Natural killer cell (primary cell): ENCODE results near the gene MPRIP. TPM values are rescaled to one million over a fixed set of nuclear protein-coding genes. Genes with fewer than 3 reads are reported as not detected.

Experiments
- ATAC-seq, 3 donors: fragments of 150-1000 bp in 2 of 3; fragments of 200-7000 bp in 1 of 3; cut with Tn5 transposase; 1 replicate in 1 of 3; 2 replicates in 2 of 3; pipeline ENCODE4 v1.10.0; 2021; ENCODE audit warnings: mild to moderate bottlenecking in 2 of 3, moderate library complexity in 2 of 3
- DNase-seq, 2 donors: peaks; one replicate each; pipeline versions ENCODE4 v3.0.0 to v3.0.0-alpha.2; 2013 to 2021; ENCODE audit warnings: mixed read lengths in 1 of 2
- H3K27ac ChIP-seq: one replicate; pipeline ENCODE4 v1.5.1; 2013; ENCODE audit warnings: mild to moderate bottlenecking, low read length
- H3K27me3 ChIP-seq: one replicate; pipeline ENCODE4 v1.6.1; 2013; ENCODE audit warnings: low read length; ENCODE audit not compliant: control insufficient read depth, insufficient read depth
- H3K36me3 ChIP-seq: one replicate; pipeline ENCODE4 v1.6.1; 2013; ENCODE audit warnings: low read length; ENCODE audit not compliant: control insufficient read depth, insufficient read depth
- H3K4me1 ChIP-seq: one replicate; pipeline ENCODE4 v1.6.1; 2013; ENCODE audit warnings: low read length; ENCODE audit not compliant: control insufficient read depth, insufficient read depth
- H3K4me3 ChIP-seq: one replicate; pipeline ENCODE4 v1.5.1; 2013; ENCODE audit warnings: low read length
- H3K9me3 ChIP-seq: one replicate; pipeline ENCODE4 v1.6.1; 2013; ENCODE audit warnings: low read length; ENCODE audit not compliant: control insufficient read depth, insufficient read depth
- H3K27ac Mint-ChIP-seq, 2 donors: one replicate each; pipeline ENCODE4 v1.8.0; 2022; ENCODE audit warnings: mild to moderate bottlenecking in 2 of 2, mixed read lengths in 2 of 2, moderate library complexity in 1 of 2
- H3K27me3 Mint-ChIP-seq, 2 donors: one replicate each; pipeline ENCODE4 v1.8.0; 2022; ENCODE audit warnings: low read depth in 2 of 2, mixed read lengths in 2 of 2
- H3K36me3 Mint-ChIP-seq: one replicate; pipeline ENCODE4 v1.8.0; 2022; ENCODE audit warnings: mixed read lengths
- H3K4me1 Mint-ChIP-seq, 2 donors: one replicate each; pipeline ENCODE4 v1.8.0; 2022; ENCODE audit warnings: mixed read lengths in 2 of 2
- H3K4me3 Mint-ChIP-seq: one replicate; pipeline ENCODE4 v1.8.0; 2022; ENCODE audit warnings: mild to moderate bottlenecking, moderate library complexity, mixed read lengths
- H3K9me3 Mint-ChIP-seq, 2 donors: one replicate each; pipeline ENCODE4 v1.8.0; 2022; ENCODE audit warnings: mixed read lengths in 2 of 2
- WGBS: methylation state at CpG from one replicate; pipeline ENCODE4 v1.1.7; 2013; ENCODE audit warnings: missing lambda C conversion rate; ENCODE audit not compliant: insufficient coverage; 5-methylcytosine and 5-hydroxymethylcytosine counted together
- intact Hi-C: fragments of 100-400 bp; cut with micrococcal nuclease; formaldehyde crosslinking; loops from one replicate; pipeline ENCODE4 v1.14.2; 2022
- total RNA-seq, 4 donors: library from RNA; stranded (reverse); fragments of 120-200 nt in 1 of 4; gene quantifications; one replicate each; pipeline versions ENCODE4 v1.2.3 to v1.2.4, GENCODE V29; 2013 to 2022
- TF ChIP-seq, protein P1 (sequence below): fragments of 200-600 bp; IDR thresholded peaks from one replicate; pipeline ENCODE4 v1.8.0; 2022; ENCODE audit warnings: antibody characterized with exemption

MPRIP gene
- total RNA-seq, 3 donors from 2014 or later (not counting 1 experiment from before 2014, with no cell fraction given), result 225 to 272 (median 229) TPM

DNA sequence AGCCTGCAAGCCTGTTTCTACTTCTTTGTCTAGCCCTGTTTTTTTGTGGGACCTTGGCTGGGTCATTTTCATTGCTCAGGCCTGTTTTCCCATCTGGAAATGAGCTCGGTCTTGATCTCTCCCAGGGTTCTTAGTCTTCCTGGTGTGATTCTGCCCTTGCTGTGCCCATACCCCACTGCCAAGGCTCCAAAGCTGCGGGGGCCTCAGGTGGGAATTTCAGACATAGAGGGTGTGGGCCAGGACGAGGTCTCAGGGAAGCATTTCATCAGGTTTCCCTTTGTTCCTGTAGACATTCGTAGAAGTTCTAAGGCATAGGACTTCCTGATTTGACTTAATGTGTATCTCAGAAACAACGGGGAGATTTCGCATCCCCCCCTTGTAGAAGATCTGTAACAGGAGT lies 5.8 kb downstream of the MPRIP start:
- DNase-seq (no peak), ATAC-seq (no peak)
- Histone ChIP-seq H3K9me3 (no peaks in the 10 kb centered on the region), H3K27me3 (no peaks in the 10 kb centered on the region), H3K27ac (no peak overlapping the region), H3K4me3 (no peak overlapping the region), H3K4me1 (peaks cover 67% of the 10 kb centered on the region), H3K36me3 (no peaks in the 10 kb centered on the region)
- no peaks in the 10 kb centered on the region for H3K36me3 Mint-ChIP-seq
- intact Hi-C loops, result no loop called here
- 76% methylated on average over 6 of the region's 6 CpGs for WGBS
- H3K27ac Mint-ChIP-seq, result peak overlapping the region; percentile 1 to 74
- no peaks in the 10 kb centered on the region for H3K9me3 Mint-ChIP-seq
- peaks cover 80 to 83% of the 10 kb centered on the region in 2 donors for H3K4me1 Mint-ChIP-seq
- TF ChIP-seq, protein P1, sequence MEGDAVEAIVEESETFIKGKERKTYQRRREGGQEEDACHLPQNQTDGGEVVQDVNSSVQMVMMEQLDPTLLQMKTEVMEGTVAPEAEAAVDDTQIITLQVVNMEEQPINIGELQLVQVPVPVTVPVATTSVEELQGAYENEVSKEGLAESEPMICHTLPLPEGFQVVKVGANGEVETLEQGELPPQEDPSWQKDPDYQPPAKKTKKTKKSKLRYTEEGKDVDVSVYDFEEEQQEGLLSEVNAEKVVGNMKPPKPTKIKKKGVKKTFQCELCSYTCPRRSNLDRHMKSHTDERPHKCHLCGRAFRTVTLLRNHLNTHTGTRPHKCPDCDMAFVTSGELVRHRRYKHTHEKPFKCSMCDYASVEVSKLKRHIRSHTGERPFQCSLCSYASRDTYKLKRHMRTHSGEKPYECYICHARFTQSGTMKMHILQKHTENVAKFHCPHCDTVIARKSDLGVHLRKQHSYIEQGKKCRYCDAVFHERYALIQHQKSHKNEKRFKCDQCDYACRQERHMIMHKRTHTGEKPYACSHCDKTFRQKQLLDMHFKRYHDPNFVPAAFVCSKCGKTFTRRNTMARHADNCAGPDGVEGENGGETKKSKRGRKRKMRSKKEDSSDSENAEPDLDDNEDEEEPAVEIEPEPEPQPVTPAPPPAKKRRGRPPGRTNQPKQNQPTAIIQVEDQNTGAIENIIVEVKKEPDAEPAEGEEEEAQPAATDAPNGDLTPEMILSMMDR, result no peak
- no peaks in the 10 kb centered on the region for H3K27me3 Mint-ChIP-seq
- no peak overlapping the region for H3K4me3 Mint-ChIP-seq

DNA sequence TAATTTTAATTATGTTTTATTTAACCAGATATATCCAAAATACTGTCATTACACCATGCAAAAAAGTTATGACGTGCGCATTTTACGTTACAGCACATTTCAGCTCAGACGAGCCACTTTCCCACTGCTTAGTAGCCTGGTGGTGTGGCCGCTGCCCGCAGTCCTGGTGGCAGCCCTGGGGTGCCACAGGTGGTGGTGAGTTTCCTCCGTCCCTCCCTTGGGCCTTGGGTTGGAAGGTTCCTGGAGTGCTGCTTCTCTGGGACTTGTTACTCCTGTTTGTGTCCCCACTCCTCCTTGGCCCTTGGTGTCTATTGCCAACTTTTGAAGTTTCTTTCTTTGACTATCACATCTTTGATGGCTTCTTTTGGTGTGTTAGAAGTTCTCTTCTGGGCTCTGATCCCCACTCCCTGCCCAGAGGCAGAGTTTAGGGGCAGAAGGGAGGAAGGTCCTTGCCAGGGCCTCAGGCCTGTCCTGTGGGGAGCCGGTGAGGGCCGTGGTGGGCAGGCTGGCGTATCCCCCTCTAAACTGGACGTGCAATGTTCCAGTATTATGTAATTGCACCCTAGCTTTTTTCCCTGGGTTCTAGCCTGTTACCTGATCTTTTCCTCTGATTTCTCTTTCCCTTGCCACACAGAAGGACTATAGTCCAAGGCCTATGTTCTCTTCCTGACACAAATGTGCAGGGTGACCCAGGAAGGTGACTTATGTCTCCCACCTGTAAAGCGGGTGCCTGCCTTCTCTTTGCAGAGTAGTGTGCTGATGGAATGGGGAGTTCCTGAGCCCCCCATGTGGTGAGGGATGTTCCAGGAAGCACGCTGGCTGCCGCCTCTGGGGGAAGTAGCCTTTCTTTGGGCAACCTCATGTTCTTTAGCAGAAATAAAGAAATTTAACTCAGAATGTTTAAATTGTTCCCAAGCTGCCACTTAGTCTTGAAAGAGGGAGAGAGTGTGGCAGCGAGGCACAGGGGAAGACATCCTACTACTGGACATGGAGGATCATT lies 8.4 kb downstream of the MPRIP start:
- Mint-ChIP-seq H3K4me1 (peaks cover 65 to 77% of the 10 kb centered on the region in 2 donors), H3K9me3 (no peaks in the 10 kb centered on the region), H3K4me3 (no peak overlapping the region), H3K27ac (peak overlapping the region; percentile 26 to 56), H3K27me3 (no peaks in the 10 kb centered on the region), H3K36me3 (no peaks in the 10 kb centered on the region)
- intact Hi-C loops, result no loop called here
- Histone ChIP-seq H3K36me3 (no peaks in the 10 kb centered on the region), H3K4me1 (peaks cover 50% of the 10 kb centered on the region), H3K27ac (no peak overlapping the region), H3K4me3 (no peak overlapping the region), H3K9me3 (no peaks in the 10 kb centered on the region), H3K27me3 (no peaks in the 10 kb centered on the region)
- DNase-seq, result no peak
- 87% methylated on average over 15 of the region's 15 CpGs for WGBS
- TF ChIP-seq, protein P1, result no peak
- no peak for ATAC-seq

DNA sequence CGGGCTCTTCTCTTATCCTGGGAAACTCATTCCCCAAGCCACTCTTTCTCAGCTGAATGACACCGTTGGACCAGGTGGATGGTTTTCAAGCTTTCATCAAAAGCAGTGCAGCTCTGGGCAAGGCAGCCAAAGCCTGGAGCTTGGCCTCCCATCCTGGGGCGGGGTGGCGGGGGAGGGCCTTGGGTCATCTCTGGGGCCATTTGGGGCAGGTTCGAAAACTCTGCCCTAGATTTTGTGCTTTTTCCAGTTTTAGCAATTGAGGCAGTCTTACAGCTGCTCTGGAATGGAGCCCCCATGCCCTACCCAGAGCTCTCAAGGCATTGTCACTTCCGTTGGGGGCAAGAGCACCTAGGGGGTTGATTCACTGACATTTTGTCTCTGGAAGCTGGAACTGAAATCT lies 9.1 kb downstream of the MPRIP start:
- no peak overlapping the region for H3K27ac ChIP-seq
- H3K9me3 ChIP-seq, result no peaks in the 10 kb centered on the region
- no peaks in the 10 kb centered on the region for H3K9me3 Mint-ChIP-seq
- peaks cover 67 to 78% of the 10 kb centered on the region in 2 donors for H3K4me1 Mint-ChIP-seq
- no peaks in the 10 kb centered on the region for H3K27me3 ChIP-seq
- no peak for ATAC-seq
- H3K4me1 ChIP-seq, result peaks cover 48% of the 10 kb centered on the region
- no peak for DNase-seq
- TF ChIP-seq, protein P1, result no peak
- 91% methylated on average over 6 of the region's 6 CpGs for WGBS
- no peaks in the 10 kb centered on the region for H3K36me3 ChIP-seq
- H3K36me3 Mint-ChIP-seq, result no peaks in the 10 kb centered on the region
- intact Hi-C loops, result no loop called here
- no peak overlapping the region for H3K4me3 Mint-ChIP-seq
- H3K27ac Mint-ChIP-seq, result peak overlapping the region in 1 of 2 donors; percentile 26
- no peaks in the 10 kb centered on the region for H3K27me3 Mint-ChIP-seq
- H3K4me3 ChIP-seq, result no peak overlapping the region
